ENCODE results near the gene DEPDC1.

DNA sequence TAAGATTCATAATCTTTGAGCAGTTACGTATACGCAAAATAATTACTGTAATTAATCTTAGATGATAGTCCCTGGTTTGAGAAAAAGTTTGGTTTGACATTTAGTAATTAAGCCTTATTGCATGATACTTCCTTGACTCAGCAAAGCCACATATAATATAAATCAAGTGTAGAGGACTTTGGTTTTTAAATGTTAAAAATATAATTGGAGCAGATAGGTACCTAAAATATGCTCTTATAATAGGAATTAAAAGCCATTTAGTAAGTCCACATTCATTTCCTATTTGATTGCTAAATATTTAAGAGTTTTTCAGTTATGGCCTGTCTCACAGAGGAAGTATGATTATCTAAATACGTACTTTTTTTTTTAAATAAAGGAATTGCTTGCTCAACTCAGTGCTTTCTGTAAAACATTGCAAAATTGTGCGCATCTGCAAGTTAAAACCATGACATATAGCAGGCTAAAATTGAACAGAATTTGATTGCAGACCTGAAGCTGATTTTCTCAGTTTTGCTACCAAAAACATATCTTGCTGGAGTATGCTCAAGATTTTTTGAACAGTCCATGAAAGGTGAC lies 67.6 kb downstream of the DEPDC1 start:
- TF ChIP-seq, protein P1, sequence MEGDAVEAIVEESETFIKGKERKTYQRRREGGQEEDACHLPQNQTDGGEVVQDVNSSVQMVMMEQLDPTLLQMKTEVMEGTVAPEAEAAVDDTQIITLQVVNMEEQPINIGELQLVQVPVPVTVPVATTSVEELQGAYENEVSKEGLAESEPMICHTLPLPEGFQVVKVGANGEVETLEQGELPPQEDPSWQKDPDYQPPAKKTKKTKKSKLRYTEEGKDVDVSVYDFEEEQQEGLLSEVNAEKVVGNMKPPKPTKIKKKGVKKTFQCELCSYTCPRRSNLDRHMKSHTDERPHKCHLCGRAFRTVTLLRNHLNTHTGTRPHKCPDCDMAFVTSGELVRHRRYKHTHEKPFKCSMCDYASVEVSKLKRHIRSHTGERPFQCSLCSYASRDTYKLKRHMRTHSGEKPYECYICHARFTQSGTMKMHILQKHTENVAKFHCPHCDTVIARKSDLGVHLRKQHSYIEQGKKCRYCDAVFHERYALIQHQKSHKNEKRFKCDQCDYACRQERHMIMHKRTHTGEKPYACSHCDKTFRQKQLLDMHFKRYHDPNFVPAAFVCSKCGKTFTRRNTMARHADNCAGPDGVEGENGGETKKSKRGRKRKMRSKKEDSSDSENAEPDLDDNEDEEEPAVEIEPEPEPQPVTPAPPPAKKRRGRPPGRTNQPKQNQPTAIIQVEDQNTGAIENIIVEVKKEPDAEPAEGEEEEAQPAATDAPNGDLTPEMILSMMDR (IDR thresholded peaks at IDR 0.05) = no peak
- no peak for TF ChIP-seq POLR2A (IDR thresholded peaks at IDR 0.05)
